ENCODE data around the gene SP6. TPM values are rescaled to one million over a fixed set of nuclear protein-coding genes. Genes with fewer than 3 reads are reported as not detected.

The SP6 gene
- total and polyA plus RNA-seq, 2 of the 4 experiments (the other 2 are of a cell fraction) = under 0.01 to 0.31 TPM

DNA sequence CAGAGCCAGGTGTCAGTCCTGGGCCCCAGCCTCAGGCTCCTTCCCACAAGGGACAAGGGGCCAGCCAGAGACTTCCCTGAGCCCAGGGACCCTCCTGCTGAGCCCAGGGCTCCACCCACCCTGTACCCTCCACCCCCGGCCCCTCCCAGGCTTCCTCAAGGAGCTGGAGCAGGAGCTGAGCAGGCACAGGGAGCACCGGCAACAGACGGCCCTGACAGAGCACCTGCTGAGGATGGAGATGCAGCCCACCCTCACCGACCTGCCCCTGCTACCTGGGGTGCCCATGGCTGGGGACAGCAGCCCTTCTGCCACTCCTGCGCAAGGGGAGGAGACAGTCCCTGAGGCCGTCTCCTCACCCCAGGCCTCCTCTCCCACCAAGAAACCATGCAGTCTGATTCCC lies 14.4 kb downstream of the SP6 start:
- Histone ChIP-seq H4K8ac (ENCODE audit: low read depth in 2 of 2, low read length in 2 of 2) (no peak overlapping the region), H3K4ac (ENCODE audit: low read depth, low read length) (no peak overlapping the region), H3K9ac (ENCODE audit: low read depth, low read length) (no peak overlapping the region), H3K23ac (ENCODE audit: low read depth, low read length) (no peak overlapping the region), H3K79me1 (ENCODE audit: low read depth in 1 of 2, low read length in 2 of 2) (peaks cover 8 to 22% of the 10 kb centered on the region in 2 experiments; a peak in 3 of 4 replicates), H3K27me3 (ENCODE audit: control insufficient read depth, insufficient read depth, low read length) (no peaks in the 10 kb centered on the region), H4K5ac (ENCODE audit: low read depth, low read length) (no peak overlapping the region), H3K36me3 (ENCODE audit: control insufficient read depth, insufficient read depth, low read length) (peaks cover 8% of the 10 kb centered on the region), H2BK15ac (ENCODE audit: low read depth, low read length) (no peak overlapping the region), H2BK120ac (ENCODE audit: low read depth, low read length) (no peak overlapping the region), H4K91ac (ENCODE audit: insufficient read depth, low read depth, low read length) (no peak overlapping the region), H3K9me1 (ENCODE audit: insufficient read depth, low read length) (peaks cover 8% of the 10 kb centered on the region), H4K20me1 (ENCODE audit: insufficient read depth, low read length) (no peaks in the 10 kb centered on the region), H3K56ac (ENCODE audit: extremely low read depth, insufficient read depth, low read length) (no peak overlapping the region), H3K4me1 (ENCODE audit: control insufficient read depth, insufficient read depth, low read length) (peaks cover 11% of the 10 kb centered on the region), H2BK20ac (ENCODE audit: low read depth, low read length) (no peak overlapping the region), H3K27ac (ENCODE audit: insufficient read depth, low read length) (no peak overlapping the region), H3K9me3 (ENCODE audit: control insufficient read depth, insufficient read depth, low read length) (no peaks in the 10 kb centered on the region), H2AK5ac (ENCODE audit: low read depth, low read length) (no peak overlapping the region), H3K4me2 (ENCODE audit: low read depth, low read length) (no peak overlapping the region), H3K4me3 (ENCODE audit: insufficient read depth, low read depth, low read length) (no peak overlapping the region), H2AK9ac (replicated peaks; ENCODE audit: low read depth, low read length, poor library complexity) (no peak overlapping the region), H2AFZ (replicated peaks; ENCODE audit: low read length, poor library complexity) (no peak overlapping the region), H2BK5ac (ENCODE audit: low read depth, low read length, poor library complexity, severe bottlenecking) (no peak overlapping the region), H3K18ac (ENCODE audit: low read depth, low read length) (no peak overlapping the region), H3K14ac (replicated peaks; ENCODE audit: low read depth, low read length) (no peak overlapping the region)
- ChIA-PET CTCF (interaction anchor here (0.8 kb wide), 1 partner anchor 59 kb away, joined by 3 read pairs; no protein-coding TSS in a partner anchor), POLR2A (ENCODE audit: unreplicated experiment) (no interaction called here)
- DNase-seq (no peak), ATAC-seq (ENCODE audit: low read depth) (no peak)
- WGBS, 2 experiments (ENCODE audit: extremely low coverage in 2 of 2, insufficient read length in 1 of 2) = 100% methylated on average over 1 of the region's 6 CpGs; no CpG with 5 or more reads in 1 of the 2 experiments
- BruUV-seq (replicated peaks) = no TSS peak
- intact Hi-C loops (cut with micrococcal nuclease) (no loop called here), dilution Hi-C loops (cut with HindIII; ENCODE audit: low sequenced_read_pairs, unreplicated experiment) (no loop called here), in situ Hi-C loops (cut with MboI; ENCODE audit: low sequenced_read_pairs) (no loop called here)
- TF ChIP-seq BHLHE40 (IDR thresholded peaks at IDR 0.05; ENCODE audit: low read depth, low read length) = no peak
- no peak for TF ChIP-seq FOS (IDR thresholded peaks at IDR 0.05; ENCODE audit: low read depth, low read length)
- TF ChIP-seq SMC3 (IDR thresholded peaks at IDR 0.05; ENCODE audit: low read depth, low read length) = no peak
- TF ChIP-seq MXI1 (IDR thresholded peaks at IDR 0.05; ENCODE audit: borderline replicate concordance, low read depth, low read length) = no peak
- no peak for TF ChIP-seq RAD21 (IDR thresholded peaks at IDR 0.05; ENCODE audit: low read length)
- TF ChIP-seq POLR2A (IDR thresholded peaks at IDR 0.05; ENCODE audit: low read depth, low read length) = no peak
- TF ChIP-seq MAFK (IDR thresholded peaks at IDR 0.05; ENCODE audit: low read depth, low read length) = no peak
- no peak for TF ChIP-seq CHD1 (IDR thresholded peaks at IDR 0.05; ENCODE audit: low read depth, low read length)
- TF ChIP-seq ELK1 (IDR thresholded peaks at IDR 0.05; ENCODE audit: borderline replicate concordance, low read depth, low read length) = no peak
- no peak for TF ChIP-seq NFE2L2 (IDR thresholded peaks at IDR 0.05; ENCODE audit: low read depth, low read length)
- TF ChIP-seq RFX5 (IDR thresholded peaks at IDR 0.05; ENCODE audit: low read depth, low read length) = no peak
- TF ChIP-seq, protein P1, sequence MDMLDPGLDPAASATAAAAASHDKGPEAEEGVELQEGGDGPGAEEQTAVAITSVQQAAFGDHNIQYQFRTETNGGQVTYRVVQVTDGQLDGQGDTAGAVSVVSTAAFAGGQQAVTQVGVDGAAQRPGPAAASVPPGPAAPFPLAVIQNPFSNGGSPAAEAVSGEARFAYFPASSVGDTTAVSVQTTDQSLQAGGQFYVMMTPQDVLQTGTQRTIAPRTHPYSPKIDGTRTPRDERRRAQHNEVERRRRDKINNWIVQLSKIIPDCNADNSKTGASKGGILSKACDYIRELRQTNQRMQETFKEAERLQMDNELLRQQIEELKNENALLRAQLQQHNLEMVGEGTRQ (IDR thresholded peaks at IDR 0.05; ENCODE audit: low read depth, low read length) = no peak
- TF ChIP-seq RCOR1 (IDR thresholded peaks at IDR 0.05; ENCODE audit: insufficient replicate concordance, low read length) = no peak
- TF ChIP-seq CTCF (conservative IDR thresholded peaks at IDR 0.05; ENCODE audit: low read depth, low read length) = no peak
- TF ChIP-seq MAZ (IDR thresholded peaks at IDR 0.05; ENCODE audit: borderline replicate concordance, low read depth, low read length) = no peak
- no peak for TF ChIP-seq CEBPB (IDR thresholded peaks at IDR 0.05; ENCODE audit: low read depth, low read length)
